H1 (cell line): Measurements from ENCODE around the gene LSR. TPM values are rescaled to one million over a fixed set of nuclear protein-coding genes. Genes with fewer than 3 reads are reported as not detected.

Experiments
- CTCF ChIA-PET: fragments of 300-600 bp; sonication (Branson Sonifier 250); formaldehyde crosslinking; loops from one replicate; lab custom pipeline; 2021; ENCODE audit not compliant: partially characterized antibody; lab: Charles Lee
- POLR2A ChIA-PET: fragments of 300-600 bp; sonication (Branson Sonifier 250); formaldehyde crosslinking; loops from one replicate; lab custom pipeline; 2021; ENCODE audit warnings: inconsistent platforms; ENCODE audit not compliant: partially characterized antibody; lab: Charles Lee
- DNase-seq, 2 experiments: peaks; one replicate each; pipeline versions ENCODE4 v3.0.0 to v3.0.0-alpha.2; 2010 to 2022; ENCODE audit warnings: low spot score in 2 of 2, low read depth in 1 of 2, mixed read lengths in 1 of 2
- FAIRE-seq: peaks from 2 replicates; lab custom pipeline; 2011; peaks lifted over from hg19 to GRCh38; lab: Jason Lieb, UNC
- H2AFZ ChIP-seq: 2 replicates; pipeline ENCODE4 v1.8.1; 2012; ENCODE audit warnings: low read length, inconsistent platforms
- H2AK5ac ChIP-seq: 2 replicates; pipeline ENCODE4 v1.6.1; 2013; ENCODE audit warnings: low read depth, low read length
- H2BK120ac ChIP-seq: replicated peaks from 2 replicates; pipeline ENCODE3; 2013; ENCODE audit warnings: low read depth, low read length, inconsistent platforms
- H2BK12ac ChIP-seq: 2 replicates; pipeline ENCODE4 v1.6.1; 2013; ENCODE audit warnings: low read depth, low read length
- H2BK15ac ChIP-seq: 2 replicates; pipeline ENCODE4 v1.6.1; 2013; ENCODE audit warnings: low read length
- H2BK20ac ChIP-seq: 2 replicates; pipeline ENCODE4 v1.6.1; 2013; ENCODE audit warnings: low read length
- H2BK5ac ChIP-seq: 2 replicates; pipeline ENCODE4 v1.6.1; 2013; ENCODE audit warnings: low read depth, low read length
- H3K14ac ChIP-seq: 2 replicates; pipeline ENCODE4 v1.6.1; 2013; ENCODE audit warnings: inconsistent platforms; ENCODE audit not compliant: insufficient read length
- H3K18ac ChIP-seq: 2 replicates; pipeline ENCODE4 v1.6.1; 2013; ENCODE audit warnings: low read length; ENCODE audit errors: extremely low read depth
- H3K23ac ChIP-seq: 2 replicates; pipeline ENCODE4 v1.6.1; 2013; ENCODE audit warnings: inconsistent platforms; ENCODE audit not compliant: insufficient read length
- H3K23me2 ChIP-seq: 2 replicates; pipeline ENCODE4 v1.6.1; 2013; ENCODE audit warnings: low read depth, low read length
- H3K27ac ChIP-seq: 2 replicates; pipeline ENCODE4 v1.6.1; 2011; ENCODE audit warnings: low read depth, low read length, inconsistent platforms
- H3K27me3 ChIP-seq, 4 experiments: replicated peaks in 1 of 4; 1 replicate in 1 of 4; 2 replicates in 3 of 4; pipeline versions ENCODE4 v1.6.1 to v1.8.1; 2011 to 2013; ENCODE audit warnings: low read length in 3 of 4, mild to moderate bottlenecking in 3 of 4, inconsistent platforms in 2 of 4, mixed read lengths in 2 of 4, moderate library complexity in 1 of 4; ENCODE audit not compliant: control insufficient read depth in 3 of 4, insufficient read depth in 3 of 4; ENCODE audit errors: extremely low read depth in 1 of 4
- H3K36me3 ChIP-seq, 4 experiments: 2 replicates each; pipeline versions ENCODE4 v1.6.1 to v1.8.1; 2011 to 2013; ENCODE audit warnings: mild to moderate bottlenecking in 4 of 4, low read length in 3 of 4, moderate library complexity in 2 of 4, control low read depth in 1 of 4, inconsistent platforms in 1 of 4; ENCODE audit not compliant: insufficient read depth in 4 of 4, control insufficient read depth in 2 of 4
- H3K4ac ChIP-seq: replicated peaks from 2 replicates; pipeline ENCODE3; 2013; ENCODE audit warnings: low read length, low read depth, mixed read lengths, inconsistent platforms; ENCODE audit not compliant: insufficient read length
- H3K4me1 ChIP-seq, 4 experiments: replicated peaks in 1 of 4; 1 replicate in 1 of 4; 2 replicates in 3 of 4; pipeline versions ENCODE4 v1.6.1 to v1.8.1; 2011 to 2013; ENCODE audit warnings: low read length in 3 of 4, inconsistent platforms in 2 of 4, mixed read lengths in 1 of 4; ENCODE audit not compliant: insufficient read depth in 4 of 4, control insufficient read depth in 3 of 4
- H3K4me2 ChIP-seq, 2 experiments: 2 replicates each; pipeline versions ENCODE4 v1.6.1 to v1.8.1; 2011 to 2013; ENCODE audit warnings: low read depth in 2 of 2, low read length in 2 of 2, control low read depth in 1 of 2, inconsistent platforms in 1 of 2, mild to moderate bottlenecking in 1 of 2; ENCODE audit not compliant: insufficient read depth in 1 of 2
- H3K4me3 ChIP-seq, 4 experiments: fragments of 200-600, 300-600 bp in 1 of 4; sonication (generic), shearing (Covaris generic), sonication (Bioruptor Twin) in 1 of 4; 2 replicates each; pipeline versions ENCODE4 v1.5.1 to v1.8.1; 2011 to 2016; ENCODE audit warnings: low read length in 4 of 4, low read depth in 3 of 4, control low read depth in 2 of 4, inconsistent platforms in 2 of 4, mild to moderate bottlenecking in 2 of 4, mixed read lengths in 1 of 4, moderate library complexity in 1 of 4; ENCODE audit not compliant: insufficient read depth in 2 of 4; ENCODE audit errors: extremely low read depth in 1 of 4
- H3K56ac ChIP-seq: replicated peaks from 2 replicates; pipeline ENCODE3; 2013; ENCODE audit warnings: low read depth, mild to moderate bottlenecking, mixed read lengths, low read length, inconsistent platforms; ENCODE audit not compliant: insufficient read length
- H3K79me1 ChIP-seq: 2 replicates; pipeline ENCODE4 v1.6.1; 2013; ENCODE audit warnings: low read depth, low read length, control low read depth
- H3K79me2 ChIP-seq, 2 experiments: 2 replicates each; pipeline versions ENCODE4 v1.6.1 to v1.8.1; 2012 to 2013; ENCODE audit warnings: low read length in 2 of 2, mild to moderate bottlenecking in 2 of 2, inconsistent platforms in 1 of 2; ENCODE audit not compliant: insufficient read depth in 2 of 2, control insufficient read depth in 1 of 2
- H3K9ac ChIP-seq, 4 experiments: replicated peaks in 1 of 4; 1 replicate in 1 of 4; 2 replicates in 3 of 4; pipeline versions ENCODE4 v1.6.1 to v1.8.1; 2011 to 2013; ENCODE audit warnings: low read depth in 3 of 4, low read length in 3 of 4, control low read depth in 2 of 4, mild to moderate bottlenecking in 2 of 4, moderate library complexity in 2 of 4, inconsistent platforms in 1 of 4; ENCODE audit errors: extremely low read depth in 1 of 4
- H3K9me3 ChIP-seq, 2 experiments: 2 replicates each; pipeline versions ENCODE4 v1.6.1 to v1.8.1; 2012 to 2013; ENCODE audit warnings: mild to moderate bottlenecking in 2 of 2, moderate library complexity in 2 of 2, control low read depth in 1 of 2, inconsistent platforms in 1 of 2, low read depth in 1 of 2, low read length in 1 of 2, mixed read lengths in 1 of 2; ENCODE audit not compliant: insufficient read depth in 2 of 2
- H4K20me1 ChIP-seq, 2 experiments: replicated peaks in 1 of 2; 2 replicates each; pipeline versions ENCODE3 to v1.8.1; 2011 to 2013; ENCODE audit warnings: inconsistent platforms in 2 of 2, low read length in 2 of 2, mild to moderate bottlenecking in 1 of 2; ENCODE audit not compliant: insufficient read depth in 2 of 2, control insufficient read depth in 1 of 2
- H4K5ac ChIP-seq: 2 replicates; pipeline ENCODE4 v1.6.1; 2013; ENCODE audit warnings: low read length, low read depth, mixed read lengths, inconsistent platforms; ENCODE audit not compliant: insufficient read length
- H4K8ac ChIP-seq: 2 replicates; pipeline ENCODE4 v1.8.0; 2013; ENCODE audit warnings: mild to moderate bottlenecking, moderate library complexity, low read length, inconsistent platforms; ENCODE audit not compliant: insufficient read depth; ENCODE audit errors: extremely low read depth
- H4K91ac ChIP-seq: replicated peaks from 2 replicates; pipeline ENCODE3; 2013; ENCODE audit warnings: low read length, mixed read lengths, inconsistent platforms; ENCODE audit not compliant: insufficient read length
- CBX5 ChIP-seq: fragments of 300-800, 300-1000 bp; sonication (generic); IDR thresholded peaks from 2 replicates; pipeline ENCODE4 v1.7.1; 2016; ENCODE audit warnings: antibody characterized with exemption, low read length, low read depth
- CHD1 ChIP-seq: IDR thresholded peaks from 2 replicates; pipeline ENCODE4 v1.6.1; 2012; ENCODE audit warnings: low read depth, low read length, improper control_type of control experiment
- EZH2 ChIP-seq: fragments of 200-600 bp; sonication (generic); IDR thresholded peaks from 2 replicates; pipeline ENCODE4 v1.7.1; 2012; ENCODE audit warnings: low read depth, mild to moderate bottlenecking, moderate library complexity, low read length, inconsistent platforms; ENCODE audit not compliant: severe bottlenecking
- KDM5A ChIP-seq: fragments of 200-600 bp; IDR thresholded peaks from 2 replicates; pipeline ENCODE4 v1.7.1; 2012; ENCODE audit warnings: mild to moderate bottlenecking, low read length, inconsistent platforms, mixed read lengths
- MAX ChIP-seq: IDR thresholded peaks from 2 replicates; pipeline ENCODE4 v1.6.1; 2012; ENCODE audit warnings: inconsistent platforms
- SP4 ChIP-seq: IDR thresholded peaks from 2 replicates; pipeline ENCODE4 v1.6.1; 2012; ENCODE audit warnings: low read length, inconsistent platforms
- TAF1 ChIP-seq: IDR thresholded peaks from 2 replicates; pipeline ENCODE4 v1.6.1; 2011; ENCODE audit warnings: mild to moderate bottlenecking, low read depth, low read length
- WGBS, 2 experiments: shearing (Covaris generic) in 1 of 2; methylation state at CpG; one replicate each; pipeline versions ENCODE4 v1.1.6 to v1.1.7; 2013 to 2015; ENCODE audit warnings: low lambda C conversion rate in 2 of 2, mixed read lengths in 2 of 2, inconsistent platforms in 1 of 2, low coverage in 1 of 2, missing lambda C conversion rate in 1 of 2; ENCODE audit not compliant: insufficient replicate concordance in 2 of 2, insufficient coverage in 1 of 2, insufficient read length in 1 of 2; ENCODE audit errors: extremely low coverage in 1 of 2, missing lambda C conversion rate in 1 of 2; 5-methylcytosine and 5-hydroxymethylcytosine counted together
- polyA plus RNA-seq, 7 experiments: library from polyadenylated mRNA; depleted of rRNA in 3 of 7; stranded (reverse) in 5 of 7; unstranded in 2 of 7; fragments of >200 nt in 5 of 7; fragments of 200-250 nt in 2 of 7; gene quantifications; 1 replicate in 5 of 7; 2 replicates in 1 of 7; 4 replicates in 1 of 7; pipeline versions ENCODE4 v1.2.1 to v1.2.3, GENCODE V29; 2011 to 2013; ENCODE audit warnings: missing spikeins in 2 of 7, mixed read lengths in 2 of 7
- total RNA-seq: library from RNA; stranded (reverse); fragmentation: NEBNext Ultra II Directional; extraction: Animal tissue kit (Norgen Biotek cat#: 25700); gene quantifications from 2 replicates; pipeline ENCODE4 v1.2.1, GENCODE V29; 2021

The LSR gene
- total and polyA plus RNA-seq, 2 of the 8 experiments (the other 6 are each of a cell fraction or from before 2014, with no cell fraction given): 159 to 186 TPM

GRCh38 chr19:35294859-35295791, 46.3 kb downstream of the LSR start:
- H2AK5ac ChIP-seq: no peak overlapping the region
- POLR2A ChIA-PET: interaction anchor here (0.8 to 2.9 kb wide), 4 partner anchors 14 to 215 kb away, joined by 3 to 18 read pairs (median 3); partner anchors contain the start of gene HAMP
- no peak overlapping the region for H3K4me2 ChIP-seq
- peaks cover 0 to 21% of the 10 kb centered on the region in 2 experiments for H4K20me1 ChIP-seq
- H4K5ac ChIP-seq: no peak overlapping the region
- H2BK15ac ChIP-seq: peak overlapping the region; percentile 32; the same call in 1 of the 2 replicates
- H3K23ac ChIP-seq: no peak overlapping the region
- no peak overlapping the region for H2BK120ac ChIP-seq
- H3K36me3 ChIP-seq: no peaks in the 10 kb centered on the region; a peak in 1 of 8 replicates
- H4K91ac ChIP-seq: peak overlapping the region; percentile 62
- H3K18ac ChIP-seq: no peak overlapping the region
- DNase-seq (peak in 1 of 2 experiments; percentile 56), FAIRE-seq (no peak)
- 0 out of 2 replicates have a peak overlapping the region, but pooled peaks have one; percentile 21 for H2BK20ac ChIP-seq
- peaks cover 0 to 12% (median 2%) of the 10 kb centered on the region in 4 experiments; a peak in 2 of 7 replicates for H3K27me3 ChIP-seq
- WGBS, 2 experiments: 76% methylated on average over 24 of the region's 25 CpGs; no CpG with 5 or more reads in 1 of the 2 experiments
- H2AFZ ChIP-seq: no peak overlapping the region; the same call in 1 of the 2 replicates
- H3K79me2 ChIP-seq: no peaks in the 10 kb centered on the region
- H2BK5ac ChIP-seq: peak overlapping the region; percentile 73; the same call in 1 of the 2 replicates
- H2BK12ac ChIP-seq: no peak overlapping the region
- H3K79me1 ChIP-seq: peaks cover 3% of the 10 kb centered on the region; the same call in 1 of the 2 replicates
- peak overlapping the region; percentile 42 for H3K56ac ChIP-seq
- no peak overlapping the region for H3K9ac ChIP-seq
- CTCF ChIA-PET: interaction anchor here (0.5 to 1.8 kb wide), 8 partner anchors 8 to 76 kb away, joined by 3 to 6 read pairs (median 4); no protein-coding TSS in a partner anchor
- H3K14ac ChIP-seq: no peak overlapping the region
- peaks cover 24% of the 10 kb centered on the region; the same call in 1 of the 2 replicates for H3K23me2 ChIP-seq
- H3K4me1 ChIP-seq: peaks cover 0 to 24% (median 10%) of the 10 kb centered on the region in 4 experiments; a peak in 6 of 7 replicates
- H3K4ac ChIP-seq: no peak overlapping the region
- no peak for TF ChIP-seq CHD1
- no peak for TF ChIP-seq CBX5
- TF ChIP-seq KDM5A: no peak
- TF ChIP-seq EZH2: no peak
- peak; percentile 82 for TF ChIP-seq MAX
- TF ChIP-seq TAF1: no peak
- no peak for TF ChIP-seq SP4
- no peak overlapping the region for H3K27ac ChIP-seq
- no peak overlapping the region for H3K4me3 ChIP-seq
- no peaks in the 10 kb centered on the region; a peak in 1 of 4 replicates for H3K9me3 ChIP-seq
- H4K8ac ChIP-seq: peak overlapping the region; percentile 72
